ENCODE measurements around the gene ALPK1.

The ALPK1 gene

GRCh38 chr4:112272292-112272691 is 24.9 kb upstream of the ALPK1 start:
- Histone ChIP-seq H3K18ac (ENCODE audit: low read depth in 1 of 2, low read length in 2 of 2) (no peak overlapping the region), H3K4ac (ENCODE audit: low read depth in 1 of 2, low read length in 2 of 2) (no peak overlapping the region), H3K9me3 (ENCODE audit: control insufficient read depth, low read length) (no peaks in the 10 kb centered on the region), H3K27ac (ENCODE audit: low read length, poor library complexity, severe bottlenecking) (no peak overlapping the region), H2BK12ac (ENCODE audit: low read length in 2 of 2) (no peak overlapping the region), H2AFZ (ENCODE audit: low read depth, low read length) (no peak overlapping the region), H4K8ac (ENCODE audit: low read length) (no peak overlapping the region), H3K36me3 (ENCODE audit: control insufficient read depth in 1 of 2, insufficient read depth in 2 of 2, low read depth in 1 of 2, low read length in 2 of 2) (peaks cover 0 to 29% of the 10 kb centered on the region in 2 experiments), H3K79me1 (replicated peaks; ENCODE audit: low read length, poor library complexity, severe bottlenecking) (peaks cover 24% of the 10 kb centered on the region), H2AK5ac (ENCODE audit: low read length, severe bottlenecking) (no peak overlapping the region), H2BK5ac (ENCODE audit: low read depth, low read length, poor library complexity, severe bottlenecking) (no peak overlapping the region), H3K27me3 (ENCODE audit: control insufficient read depth in 1 of 2, insufficient read depth in 1 of 2, low read length in 2 of 2) (no peaks in the 10 kb centered on the region), H3K4me2 (ENCODE audit: low read length, poor library complexity, severe bottlenecking) (no peak overlapping the region), H2BK15ac (ENCODE audit: low read depth, poor library complexity, severe bottlenecking) (no peak overlapping the region), H3K14ac (ENCODE audit: low read length in 2 of 2) (no peak overlapping the region), H4K91ac (ENCODE audit: low read length) (no peak overlapping the region), H3K4me1 (ENCODE audit: control insufficient read depth, insufficient read depth, low read depth, low read length) (peaks cover 1% of the 10 kb centered on the region), H3K4me3 (ENCODE audit: insufficient read depth in 1 of 2, low read depth in 1 of 2, low read length in 2 of 2) (no peak overlapping the region), H2BK120ac (ENCODE audit: low read depth, low read length) (no peak overlapping the region), H3K9ac (ENCODE audit: low read length) (no peak overlapping the region), H3K23ac (ENCODE audit: low read length in 2 of 2) (no peak overlapping the region)
- 96% methylated on average over 4 of the region's 4 CpGs for WGBS
- no peak for DNase-seq

GRCh38 chr4:112274959-112275358 is 22.2 kb upstream of the ALPK1 start:
- Histone ChIP-seq H3K4me2 (ENCODE audit: low read length, poor library complexity, severe bottlenecking) (no peak overlapping the region), H2BK120ac (ENCODE audit: low read depth, low read length) (no peak overlapping the region), H3K9me3 (ENCODE audit: control insufficient read depth, low read length) (no peaks in the 10 kb centered on the region), H3K4me1 (ENCODE audit: control insufficient read depth, insufficient read depth, low read depth, low read length) (peaks cover 1% of the 10 kb centered on the region), H4K8ac (ENCODE audit: low read length) (no peak overlapping the region), H3K27ac (ENCODE audit: low read length, poor library complexity, severe bottlenecking) (no peak overlapping the region), H3K9ac (ENCODE audit: low read length) (no peak overlapping the region), H3K23ac (ENCODE audit: low read length in 2 of 2) (no peak overlapping the region), H2AFZ (ENCODE audit: low read depth, low read length) (no peak overlapping the region), H2BK5ac (ENCODE audit: low read depth, low read length, poor library complexity, severe bottlenecking) (no peak overlapping the region), H2BK15ac (ENCODE audit: low read depth, poor library complexity, severe bottlenecking) (no peak overlapping the region), H3K18ac (ENCODE audit: low read depth in 1 of 2, low read length in 2 of 2) (no peak overlapping the region), H3K4me3 (ENCODE audit: insufficient read depth in 1 of 2, low read depth in 1 of 2, low read length in 2 of 2) (no peak overlapping the region), H4K91ac (ENCODE audit: low read length) (no peak overlapping the region), H2BK12ac (ENCODE audit: low read length in 2 of 2) (no peak overlapping the region), H3K79me1 (replicated peaks; ENCODE audit: low read length, poor library complexity, severe bottlenecking) (peaks cover 27% of the 10 kb centered on the region), H3K27me3 (ENCODE audit: control insufficient read depth in 1 of 2, insufficient read depth in 1 of 2, low read length in 2 of 2) (no peaks in the 10 kb centered on the region), H2AK5ac (ENCODE audit: low read length, severe bottlenecking) (no peak overlapping the region), H3K4ac (ENCODE audit: low read depth in 1 of 2, low read length in 2 of 2) (no peak overlapping the region), H3K14ac (ENCODE audit: low read length in 2 of 2) (no peak overlapping the region), H3K36me3 (ENCODE audit: control insufficient read depth in 1 of 2, insufficient read depth in 2 of 2, low read depth in 1 of 2, low read length in 2 of 2) (peaks cover 0 to 10% of the 10 kb centered on the region in 2 experiments)
- DNase-seq, result no peak
- over 99% methylated on average over 4 of the region's 4 CpGs for WGBS

DNA sequence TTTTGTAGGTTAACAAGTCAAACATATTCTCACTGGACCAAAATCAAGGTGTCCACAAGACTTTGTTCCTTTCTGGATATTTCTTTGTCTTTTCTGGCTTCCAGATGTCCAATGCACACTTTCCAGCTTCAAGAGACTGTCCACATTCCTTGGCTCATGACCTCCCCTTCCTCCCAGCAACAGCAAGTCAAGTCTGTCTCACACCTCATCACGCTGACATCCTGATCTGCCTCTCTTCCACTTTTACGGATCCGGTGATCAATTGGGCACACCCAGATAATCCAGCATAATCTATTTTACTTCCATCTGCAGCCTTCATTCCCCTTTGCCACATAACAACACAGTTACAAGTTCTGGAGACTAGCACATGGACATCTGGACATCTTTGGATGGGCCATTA is 21.1 kb upstream of the ALPK1 start:
- peaks cover 0 to 10% of the 10 kb centered on the region in 2 experiments for H3K36me3 ChIP-seq (ENCODE audit: control insufficient read depth in 1 of 2, insufficient read depth in 2 of 2, low read depth in 1 of 2, low read length in 2 of 2)
- no peak overlapping the region for H2BK5ac ChIP-seq (ENCODE audit: low read depth, low read length, poor library complexity, severe bottlenecking)
- WGBS, result 91% methylated on average over 3 of the region's 3 CpGs
- H3K27me3 ChIP-seq (ENCODE audit: control insufficient read depth in 1 of 2, insufficient read depth in 1 of 2, low read length in 2 of 2), result no peaks in the 10 kb centered on the region
- no peak overlapping the region for H2AK5ac ChIP-seq (ENCODE audit: low read length, severe bottlenecking)
- H3K79me1 ChIP-seq (replicated peaks; ENCODE audit: low read length, poor library complexity, severe bottlenecking), result peaks cover 26% of the 10 kb centered on the region
- no peak overlapping the region for H4K8ac ChIP-seq (ENCODE audit: low read length)
- no peak overlapping the region for H2BK120ac ChIP-seq (ENCODE audit: low read depth, low read length)
- no peaks in the 10 kb centered on the region for H3K9me3 ChIP-seq (ENCODE audit: control insufficient read depth, low read length)
- no peak overlapping the region for H3K9ac ChIP-seq (ENCODE audit: low read length)
- no peak overlapping the region for H3K4ac ChIP-seq (ENCODE audit: low read depth in 1 of 2, low read length in 2 of 2)
- H3K18ac ChIP-seq (ENCODE audit: low read depth in 1 of 2, low read length in 2 of 2), result no peak overlapping the region
- no peak overlapping the region for H3K27ac ChIP-seq (ENCODE audit: low read length, poor library complexity, severe bottlenecking)
- H3K4me3 ChIP-seq (ENCODE audit: insufficient read depth in 1 of 2, low read depth in 1 of 2, low read length in 2 of 2), result no peak overlapping the region
- H2AFZ ChIP-seq (ENCODE audit: low read depth, low read length), result no peak overlapping the region
- no peak overlapping the region for H3K14ac ChIP-seq (ENCODE audit: low read length in 2 of 2)
- H3K4me1 ChIP-seq (ENCODE audit: control insufficient read depth, insufficient read depth, low read depth, low read length), result peaks cover 1% of the 10 kb centered on the region
- H2BK15ac ChIP-seq (ENCODE audit: low read depth, poor library complexity, severe bottlenecking), result no peak overlapping the region
- H4K91ac ChIP-seq (ENCODE audit: low read length), result no peak overlapping the region
- no peak overlapping the region for H3K4me2 ChIP-seq (ENCODE audit: low read length, poor library complexity, severe bottlenecking)
- no peak for DNase-seq
- no peak overlapping the region for H2BK12ac ChIP-seq (ENCODE audit: low read length in 2 of 2)
- no peak overlapping the region for H3K23ac ChIP-seq (ENCODE audit: low read length in 2 of 2)

DNA sequence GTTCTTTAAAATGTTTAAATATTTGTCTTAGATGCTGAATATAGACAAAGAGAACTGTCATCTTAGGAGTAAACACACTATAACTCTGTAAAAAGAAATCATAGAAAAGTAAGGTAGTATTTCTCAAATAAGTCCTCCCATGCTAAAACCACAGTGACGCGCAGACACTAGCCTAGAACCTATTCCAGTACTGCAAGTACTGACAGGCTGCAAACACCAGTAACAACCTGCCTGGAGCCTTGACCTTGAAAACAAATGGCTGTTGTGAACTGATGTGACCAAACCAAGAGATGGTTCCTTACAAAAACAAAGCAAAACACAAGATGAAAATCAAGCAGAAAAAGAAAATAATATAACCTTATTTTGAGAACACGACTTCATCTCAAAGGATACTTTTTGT is 19.9 kb upstream of the ALPK1 start:
- no peaks in the 10 kb centered on the region for H3K9me3 ChIP-seq (ENCODE audit: control insufficient read depth, low read length)
- no peak overlapping the region for H4K8ac ChIP-seq (ENCODE audit: low read length)
- no peak overlapping the region for H2BK12ac ChIP-seq (ENCODE audit: low read length in 2 of 2)
- H2AFZ ChIP-seq (ENCODE audit: low read depth, low read length), result no peak overlapping the region
- H3K27ac ChIP-seq (ENCODE audit: low read length, poor library complexity, severe bottlenecking), result no peak overlapping the region
- H3K18ac ChIP-seq (ENCODE audit: low read depth in 1 of 2, low read length in 2 of 2), result no peak overlapping the region
- H3K79me1 ChIP-seq (replicated peaks; ENCODE audit: low read length, poor library complexity, severe bottlenecking), result peaks cover 22% of the 10 kb centered on the region
- H3K4ac ChIP-seq (ENCODE audit: low read depth in 1 of 2, low read length in 2 of 2), result no peak overlapping the region
- H4K91ac ChIP-seq (ENCODE audit: low read length), result no peak overlapping the region
- H3K4me1 ChIP-seq (ENCODE audit: control insufficient read depth, insufficient read depth, low read depth, low read length), result peaks cover 1% of the 10 kb centered on the region
- no peak for DNase-seq
- H2BK120ac ChIP-seq (ENCODE audit: low read depth, low read length), result no peak overlapping the region
- WGBS, result 77% methylated on average over 2 of the region's 3 CpGs
- H3K23ac ChIP-seq (ENCODE audit: low read length in 2 of 2), result no peak overlapping the region
- no peak overlapping the region for H2AK5ac ChIP-seq (ENCODE audit: low read length, severe bottlenecking)
- peaks cover 0 to 10% of the 10 kb centered on the region in 2 experiments for H3K36me3 ChIP-seq (ENCODE audit: control insufficient read depth in 1 of 2, insufficient read depth in 2 of 2, low read depth in 1 of 2, low read length in 2 of 2)
- no peak overlapping the region for H3K4me2 ChIP-seq (ENCODE audit: low read length, poor library complexity, severe bottlenecking)
- no peaks in the 10 kb centered on the region for H3K27me3 ChIP-seq (ENCODE audit: control insufficient read depth in 1 of 2, insufficient read depth in 1 of 2, low read length in 2 of 2)
- H3K4me3 ChIP-seq (ENCODE audit: insufficient read depth in 1 of 2, low read depth in 1 of 2, low read length in 2 of 2), result no peak overlapping the region
- no peak overlapping the region for H3K9ac ChIP-seq (ENCODE audit: low read length)
- H3K14ac ChIP-seq (ENCODE audit: low read length in 2 of 2), result no peak overlapping the region
- no peak overlapping the region for H2BK5ac ChIP-seq (ENCODE audit: low read depth, low read length, poor library complexity, severe bottlenecking)
- H2BK15ac ChIP-seq (ENCODE audit: low read depth, poor library complexity, severe bottlenecking), result no peak overlapping the region
